A673 (cell line): ENCODE measurements around the gene EPSTI1.

ENCODE experiments used
- EZH2 ChIP-seq: fragments of 200-600 bp; sonication (generic); IDR thresholded peaks from 2 replicates; pipeline ENCODE4 v1.6.1; 2017; ENCODE audit warnings: borderline replicate concordance, low read depth, mild to moderate bottlenecking, mixed read lengths, antibody characterized with exemption, low read length; ENCODE audit not compliant: poor library complexity, severe bottlenecking
- TF ChIP-seq, protein P1 (sequence below): fragments of 300-800, 200-600 bp; sonication (generic); conservative IDR thresholded peaks from 2 replicates; pipeline ENCODE4 v1.5.1; 2017; ENCODE audit warnings: low read depth, mild to moderate bottlenecking, antibody characterized with exemption, low read length, moderate library complexity, mixed read lengths

GRCh38 chr13:42891591-42891990 is 100.5 kb downstream of the EPSTI1 start:
- TF ChIP-seq, protein P1, sequence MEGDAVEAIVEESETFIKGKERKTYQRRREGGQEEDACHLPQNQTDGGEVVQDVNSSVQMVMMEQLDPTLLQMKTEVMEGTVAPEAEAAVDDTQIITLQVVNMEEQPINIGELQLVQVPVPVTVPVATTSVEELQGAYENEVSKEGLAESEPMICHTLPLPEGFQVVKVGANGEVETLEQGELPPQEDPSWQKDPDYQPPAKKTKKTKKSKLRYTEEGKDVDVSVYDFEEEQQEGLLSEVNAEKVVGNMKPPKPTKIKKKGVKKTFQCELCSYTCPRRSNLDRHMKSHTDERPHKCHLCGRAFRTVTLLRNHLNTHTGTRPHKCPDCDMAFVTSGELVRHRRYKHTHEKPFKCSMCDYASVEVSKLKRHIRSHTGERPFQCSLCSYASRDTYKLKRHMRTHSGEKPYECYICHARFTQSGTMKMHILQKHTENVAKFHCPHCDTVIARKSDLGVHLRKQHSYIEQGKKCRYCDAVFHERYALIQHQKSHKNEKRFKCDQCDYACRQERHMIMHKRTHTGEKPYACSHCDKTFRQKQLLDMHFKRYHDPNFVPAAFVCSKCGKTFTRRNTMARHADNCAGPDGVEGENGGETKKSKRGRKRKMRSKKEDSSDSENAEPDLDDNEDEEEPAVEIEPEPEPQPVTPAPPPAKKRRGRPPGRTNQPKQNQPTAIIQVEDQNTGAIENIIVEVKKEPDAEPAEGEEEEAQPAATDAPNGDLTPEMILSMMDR, result no peak
- TF ChIP-seq EZH2, result no peak
